Small intestine (tissue), 7 donors: ENCODE data around the gene HOXC13. TPM values are rescaled to one million over a fixed set of nuclear protein-coding genes. Genes with fewer than 3 reads are reported as not detected.

Source experiments
- DNase-seq, 2 donors: peaks; one replicate each; pipeline versions ENCODE4 v3.0.0 to v3.0.0-alpha.2; 2013
- FAIRE-seq: peaks from 2 replicates; lab custom pipeline; 2012; peaks lifted over from hg19 to GRCh38; lab: Jason Lieb, UNC
- H3K27ac ChIP-seq, 3 donors: one replicate each; pipeline ENCODE4 v1.5.1; 2013; ENCODE audit warnings: low read length in 2 of 3, mild to moderate bottlenecking in 2 of 3, control low read depth in 1 of 3, inconsistent platforms in 1 of 3, low read depth in 1 of 3, moderate library complexity in 1 of 3
- H3K27me3 ChIP-seq, 3 donors: one replicate each; pipeline ENCODE4 v1.6.1; 2013; ENCODE audit warnings: low read length in 3 of 3, inconsistent platforms in 1 of 3; ENCODE audit not compliant: control insufficient read depth in 3 of 3, insufficient read depth in 3 of 3
- H3K36me3 ChIP-seq, 3 donors: one replicate each; pipeline ENCODE4 v1.6.1; 2013; ENCODE audit warnings: low read length in 3 of 3, inconsistent platforms in 1 of 3, low read depth in 1 of 3, mild to moderate bottlenecking in 1 of 3, moderate library complexity in 1 of 3; ENCODE audit not compliant: control insufficient read depth in 3 of 3, insufficient read depth in 2 of 3
- H3K4me1 ChIP-seq, 3 donors: one replicate each; pipeline ENCODE4 v1.6.1; 2013; ENCODE audit warnings: low read length in 2 of 3, inconsistent platforms in 1 of 3, low read depth in 1 of 3, mild to moderate bottlenecking in 1 of 3, moderate library complexity in 1 of 3; ENCODE audit not compliant: control insufficient read depth in 3 of 3, insufficient read depth in 2 of 3
- H3K4me3 ChIP-seq, 3 donors: one replicate each; pipeline ENCODE4 v1.5.1; 2013; ENCODE audit warnings: low read length in 3 of 3, control low read depth in 1 of 3, inconsistent platforms in 1 of 3, low read depth in 1 of 3, mild to moderate bottlenecking in 1 of 3, moderate library complexity in 1 of 3
- H3K9me3 ChIP-seq, 2 donors: one replicate each; pipeline ENCODE4 v1.6.1; 2013; ENCODE audit warnings: low read depth in 1 of 2, low read length in 1 of 2; ENCODE audit not compliant: control insufficient read depth in 2 of 2, insufficient read depth in 1 of 2
- WGBS, 3 donors: extraction: QIAGEN DNeasy Blood & Tissue Kit; methylation state at CpG; one replicate each; pipeline ENCODE4 v1.1.7; 2013; 5-methylcytosine and 5-hydroxymethylcytosine counted together
- polyA plus RNA-seq, 4 donors: library from polyadenylated mRNA; stranded (reverse) in 3 of 4; unstranded in 1 of 4; fragments of 200-250 nt in 3 of 4; fragments of 120-200 nt in 1 of 4; gene quantifications; one replicate each; pipeline versions ENCODE4 v1.2.1 to v1.2.3, GENCODE V29; 2013
- donor health status: healthy with polysubstance abuse.
- donor health status: control.
- donor health status: control.
- donor health status: Bipolar disorder and iron deficiency.
- donor health status: healthy.

Gene HOXC13
- polyA plus RNA-seq, 4 donors = not detected

DNA sequence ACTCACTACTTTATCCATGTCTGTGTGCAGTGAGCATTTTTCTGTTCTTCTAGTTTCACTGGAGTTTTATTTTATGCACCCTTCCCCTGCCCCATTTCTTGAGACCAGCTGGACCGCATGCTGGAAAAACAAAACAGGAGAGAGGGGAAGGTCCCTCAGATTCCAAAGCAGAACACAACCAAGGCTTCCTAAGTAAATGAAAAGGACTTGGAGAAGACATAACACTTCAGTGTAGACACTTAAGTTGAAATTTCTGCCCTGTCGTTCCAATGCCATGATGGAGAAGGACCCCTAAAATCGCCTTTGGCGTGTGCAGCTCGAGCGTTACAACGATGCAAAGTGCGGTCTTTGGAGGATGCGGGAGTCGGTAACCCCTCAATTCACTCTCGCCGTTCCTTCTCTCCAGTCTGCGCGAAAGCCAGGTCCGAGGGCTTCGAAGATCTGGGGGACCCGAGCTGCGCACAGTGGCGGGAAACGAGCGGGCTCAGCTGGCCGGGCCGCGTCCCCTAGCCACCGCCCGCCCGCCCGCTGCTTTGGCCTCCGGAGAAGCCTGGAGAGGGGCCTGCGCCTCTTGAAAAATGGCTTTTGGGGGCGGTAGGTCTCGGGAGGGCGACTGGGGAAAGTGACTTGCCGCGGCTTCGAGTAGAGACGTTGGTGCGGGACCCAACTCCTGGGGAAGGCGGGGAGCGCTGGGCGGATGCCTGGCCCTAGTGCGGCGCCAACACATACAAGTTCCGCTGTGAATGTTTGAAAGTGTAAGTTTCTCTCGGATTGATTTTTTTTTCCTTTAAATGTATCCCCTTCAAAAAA is 11.2 kb upstream of the HOXC13 start:
- Histone ChIP-seq H3K27ac (no peak overlapping the region), H3K36me3 (no peaks in the 10 kb centered on the region), H3K27me3 (peaks cover 3 to 92% (median 61%) of the 10 kb centered on the region in 3 donors), H3K4me3 (no peak overlapping the region), H3K9me3 (no peaks in the 10 kb centered on the region), H3K4me1 (no peaks in the 10 kb centered on the region)
- FAIRE-seq = no peak
- DNase-seq = no peak
- 6 to 23% (median 17%) methylated on average over 45 of the region's 45 CpGs for WGBS, 3 donors

- Histone ChIP-seq H3K4me1 (no peaks in the 10 kb centered on the region), H3K27ac (no peak overlapping the region), H3K4me3 (no peak overlapping the region), H3K36me3 (no peaks in the 10 kb centered on the region), H3K27me3 (peaks cover 3 to 95% (median 58%) of the 10 kb centered on the region in 3 donors), H3K9me3 (no peaks in the 10 kb centered on the region)
- no peak for DNase-seq
- 6 to 11% (median 9%) methylated on average over 31 of the region's 31 CpGs for WGBS, 3 donors
- FAIRE-seq = no peak
These were observed 10.4 kb upstream of the HOXC13 start for GRCh38 chr12:53928054-53928835.

DNA sequence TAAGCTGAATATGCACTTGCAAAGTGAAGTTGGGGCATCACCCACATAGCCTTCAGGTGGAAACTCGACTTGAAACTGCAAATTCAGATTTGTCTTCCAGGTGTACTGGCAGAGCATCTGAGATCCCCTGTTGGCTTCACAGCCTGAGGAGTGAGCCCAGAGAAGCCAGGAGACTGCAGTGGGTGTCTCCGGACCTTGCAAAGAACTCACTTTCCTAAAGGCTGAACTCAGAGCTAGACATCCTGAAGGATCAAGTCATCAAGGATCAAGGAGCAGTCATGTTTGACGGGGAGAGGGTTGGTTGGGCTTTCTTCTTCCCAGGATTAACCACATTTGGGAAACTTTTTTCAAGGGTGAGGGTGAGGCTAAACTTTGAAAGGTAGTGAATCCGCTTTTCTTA is 9.1 kb upstream of the HOXC13 start:
- Histone ChIP-seq H3K27ac (no peak overlapping the region), H3K27me3 (peaks cover 3 to 95% (median 59%) of the 10 kb centered on the region in 3 donors), H3K4me1 (no peaks in the 10 kb centered on the region), H3K36me3 (no peaks in the 10 kb centered on the region), H3K4me3 (no peak overlapping the region), H3K9me3 (peaks cover 0 to 2% of the 10 kb centered on the region in 2 donors)
- DNase-seq (no peak), FAIRE-seq (no peak)
- WGBS, 3 donors = 15 to 18% (median 15%) methylated on average over 4 of the region's 4 CpGs

DNA sequence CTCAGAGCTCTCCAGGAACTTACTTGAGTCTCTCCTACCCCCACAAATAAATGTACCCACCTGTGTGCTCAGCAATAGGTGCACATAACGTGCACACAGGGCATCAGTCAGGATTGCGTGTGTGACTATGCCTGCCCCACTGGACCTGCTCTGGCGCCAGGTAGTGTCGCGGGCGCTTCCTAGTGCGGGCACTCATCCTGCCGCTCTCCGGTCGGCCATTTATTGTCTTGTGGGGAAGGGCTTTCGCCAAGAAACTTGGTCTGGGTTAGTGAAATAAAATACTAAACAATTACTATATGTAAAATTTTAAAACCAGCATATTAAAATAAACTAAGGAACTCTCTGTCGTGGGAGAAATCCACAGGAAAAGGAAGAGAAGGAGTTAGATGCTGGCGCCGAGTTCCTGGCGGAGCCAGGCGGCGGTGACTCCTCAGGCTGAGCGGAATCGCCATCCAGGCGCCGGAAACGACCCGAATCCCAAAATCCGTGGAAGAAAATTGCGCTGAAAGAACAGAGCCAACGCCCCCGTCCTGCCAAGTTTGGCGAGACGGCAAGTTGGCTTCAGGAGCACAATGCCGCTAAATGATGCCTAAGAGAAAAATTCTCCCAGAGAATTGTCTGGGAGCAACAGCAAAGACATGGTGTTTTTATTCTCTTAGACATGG is 7.9 kb upstream of the HOXC13 start:
- Histone ChIP-seq H3K27me3 (peaks cover 3 to 96% (median 61%) of the 10 kb centered on the region in 3 donors), H3K4me1 (no peaks in the 10 kb centered on the region), H3K9me3 (peaks cover 0 to 2% of the 10 kb centered on the region in 2 donors), H3K4me3 (no peak overlapping the region), H3K27ac (no peak overlapping the region), H3K36me3 (no peaks in the 10 kb centered on the region)
- FAIRE-seq = no peak
- WGBS, 3 donors = 10 to 20% (median 20%) methylated on average over 30 of the region's 30 CpGs
- DNase-seq = no peak

DNA sequence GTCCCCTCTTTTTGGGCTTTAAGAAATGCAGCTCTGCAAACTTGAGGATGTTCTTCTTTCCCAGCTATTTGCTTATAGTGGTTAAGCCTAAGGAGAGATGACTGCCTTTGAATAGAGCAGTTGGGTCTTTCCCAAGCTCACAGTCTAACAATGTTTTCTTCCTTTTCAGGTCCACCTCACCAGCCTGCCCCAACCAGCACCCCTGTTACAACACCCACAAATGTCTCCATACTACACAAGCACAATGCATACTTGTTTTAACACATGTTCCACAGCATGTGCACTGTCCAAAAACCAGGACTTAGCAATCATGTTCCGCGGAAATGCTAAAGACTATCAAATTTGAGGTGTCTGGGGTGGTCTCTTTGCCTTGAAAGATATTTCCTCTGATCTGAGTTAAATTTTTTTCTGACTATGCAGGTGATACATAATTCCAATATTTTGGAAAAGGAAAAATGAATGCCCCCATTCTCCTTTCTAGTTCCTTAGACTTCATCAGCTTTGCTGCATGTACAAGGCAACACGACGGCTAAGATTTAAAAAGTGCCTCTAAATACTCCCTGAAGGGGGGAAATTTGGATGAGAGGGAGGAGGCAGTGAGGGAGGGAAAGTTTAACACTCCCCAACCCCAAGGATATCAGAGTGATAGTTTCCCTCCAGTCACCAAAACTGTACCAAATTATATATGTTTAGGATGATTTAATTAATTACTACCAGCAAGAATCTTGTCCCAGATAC is 6.6 kb upstream of the HOXC13 start:
- H3K9me3 ChIP-seq = peaks cover 0 to 2% of the 10 kb centered on the region in 2 donors
- H3K4me1 ChIP-seq = no peaks in the 10 kb centered on the region
- FAIRE-seq = no peak
- peaks cover 3 to 96% (median 61%) of the 10 kb centered on the region in 3 donors for H3K27me3 ChIP-seq
- H3K27ac ChIP-seq = no peak overlapping the region
- DNase-seq = no peak
- H3K4me3 ChIP-seq = no peak overlapping the region
- no peaks in the 10 kb centered on the region for H3K36me3 ChIP-seq
- 34 to 41% (median 40%) methylated on average over 4 of the region's 4 CpGs for WGBS, 3 donors

- no peak overlapping the region for H3K27ac ChIP-seq
- peaks cover 0 to 6% of the 10 kb centered on the region in 2 donors for H3K9me3 ChIP-seq
- no peak overlapping the region for H3K4me3 ChIP-seq
- H3K27me3 ChIP-seq = peaks cover 3 to 96% (median 61%) of the 10 kb centered on the region in 3 donors
- DNase-seq (no peak), FAIRE-seq (no peak)
- no peaks in the 10 kb centered on the region for H3K36me3 ChIP-seq
- 29 to 30% (median 29%) methylated on average over 4 of the region's 4 CpGs for WGBS, 3 donors
- no peaks in the 10 kb centered on the region for H3K4me1 ChIP-seq
These were observed 5.7 kb upstream of the HOXC13 start for GRCh38 chr12:53932915-53933314.

GRCh38 chr12:53935383-53936341 is 3.0 kb upstream of the HOXC13 start:
- Histone ChIP-seq H3K4me1 (peaks cover 0 to 3% (median 0%) of the 10 kb centered on the region in 3 donors), H3K27me3 (peaks cover 10 to 96% (median 56%) of the 10 kb centered on the region in 3 donors), H3K27ac (no peak overlapping the region), H3K9me3 (peaks cover 0 to 10% of the 10 kb centered on the region in 2 donors), H3K36me3 (no peaks in the 10 kb centered on the region), H3K4me3 (no peak overlapping the region)
- DNase-seq (no peak), FAIRE-seq (no peak)
- WGBS, 3 donors = 5 to 9% (median 7%) methylated on average over 49 of the region's 49 CpGs
